Activated gamma-delta T cell treated with Interleukin-2 at 50 U/mL for 16 hours (primary cell): ENCODE data around the gene SWAP70.

ENCODE experiments used
- DNase-seq: peaks from one replicate; pipeline ENCODE4 v3.0.0-alpha.2; 2020

Gene SWAP70

GRCh38 chr11:9755561-9756185 lies 91.8 kb downstream of the SWAP70 start:
- DNase-seq, result no peak

GRCh38 chr11:9756461-9756860 lies 92.6 kb downstream of the SWAP70 start:
- no peak for DNase-seq

GRCh38 chr11:9756878-9757277 lies 93.0 kb downstream of the SWAP70 start:
- DNase-seq, result no peak

GRCh38 chr11:9757809-9758636 lies 94.1 kb downstream of the SWAP70 start:
- DNase-seq, result peak; percentile 91

GRCh38 chr11:9758637-9759518 lies 95.0 kb downstream of the SWAP70 start:
- peak; percentile 29 for DNase-seq

- DNase-seq, result peak; percentile 86
Measured at GRCh38 chr11:9759519-9760192, 95.8 kb downstream of the SWAP70 start.

GRCh38 chr11:9760193-9760575 lies 96.3 kb downstream of the SWAP70 start:
- DNase-seq, result no peak

- DNase-seq, result no peak
Measured at GRCh38 chr11:9761441-9761945, 97.6 kb downstream of the SWAP70 start.

- DNase-seq, result no peak
Measured at GRCh38 chr11:9762531-9762930, 98.7 kb downstream of the SWAP70 start.

- DNase-seq, result no peak
Measured at GRCh38 chr11:9763301-9763700, 99.4 kb downstream of the SWAP70 start.

GRCh38 chr11:9765320-9766101 lies 101.6 kb downstream of the SWAP70 start:
- DNase-seq, result no peak

GRCh38 chr11:9769621-9770020 lies 105.7 kb downstream of the SWAP70 start:
- DNase-seq, result no peak

GRCh38 chr11:9771071-9771511 lies 107.2 kb downstream of the SWAP70 start:
- no peak for DNase-seq

- no peak for DNase-seq
Measured at GRCh38 chr11:9772218-9772617, 108.3 kb downstream of the SWAP70 start.

GRCh38 chr11:9773524-9773923 lies 109.6 kb downstream of the SWAP70 start:
- no peak for DNase-seq

- DNase-seq, result no peak
Measured at GRCh38 chr11:9774109-9774508, 110.2 kb downstream of the SWAP70 start.

- no peak for DNase-seq
Measured at GRCh38 chr11:9774591-9775397, 110.9 kb downstream of the SWAP70 start.

- no peak for DNase-seq
Measured at GRCh38 chr11:9775398-9775779, 111.5 kb downstream of the SWAP70 start.

- DNase-seq, result no peak
Measured at GRCh38 chr11:9776203-9776602, 112.3 kb downstream of the SWAP70 start.

- no peak for DNase-seq
Measured at GRCh38 chr11:9777066-9777465, 113.2 kb downstream of the SWAP70 start.

GRCh38 chr11:9777525-9777924 lies 113.6 kb downstream of the SWAP70 start:
- DNase-seq, result no peak
